Neural cell (in vitro differentiated cells): ENCODE measurements around the gene YBX1. TPM values are rescaled to one million over a fixed set of nuclear protein-coding genes. Genes with fewer than 3 reads are reported as not detected.

Experiments used
- H2AFZ ChIP-seq: fragments of 200-600, 300-800 bp; sonication (generic), shearing (Covaris generic); 2 replicates; pipeline ENCODE4 v1.6.0; 2014; ENCODE audit warnings: low read depth, mild to moderate bottlenecking, antibody characterized with exemption, low read length, moderate library complexity
- H3F3A ChIP-seq: fragments of 200-600 bp; shearing (Covaris generic); 2 replicates; pipeline ENCODE4 v1.6.1; 2016; ENCODE audit warnings: mild to moderate bottlenecking, moderate library complexity, mixed read lengths, antibody characterized with exemption, low read length; ENCODE audit not compliant: insufficient read depth, poor library complexity, severe bottlenecking
- H3K27ac ChIP-seq: fragments of 200-600, 300-800 bp; sonication (generic), shearing (Covaris generic); 2 replicates; pipeline ENCODE4 v1.5.1; 2014; ENCODE audit warnings: mild to moderate bottlenecking, low read length, moderate library complexity
- H3K27me3 ChIP-seq: fragments of 300-800, 200-600 bp; sonication (generic), shearing (Covaris generic); 2 replicates; pipeline ENCODE4 v1.6.0; 2014; ENCODE audit warnings: mild to moderate bottlenecking, low read depth, low read length, moderate library complexity; ENCODE audit not compliant: insufficient read depth
- H3K36me3 ChIP-seq: fragments of 300-800, 200-600 bp; sonication (generic), shearing (Covaris generic); 2 replicates; pipeline ENCODE4 v1.5.1; 2014; ENCODE audit warnings: mild to moderate bottlenecking, antibody characterized with exemption, low read length, moderate library complexity; ENCODE audit not compliant: insufficient read depth
- H3K4me2 ChIP-seq: fragments of 300-800, 200-600 bp; sonication (generic), shearing (Covaris generic); 2 replicates; pipeline ENCODE4 v1.6.0; 2014; ENCODE audit warnings: mild to moderate bottlenecking, low read length
- H3K4me3 ChIP-seq: fragments of 300-800, 200-600 bp; sonication (generic), shearing (Covaris generic); 2 replicates; pipeline ENCODE4 v1.5.1; 2014; ENCODE audit warnings: mild to moderate bottlenecking, low read length, moderate library complexity
- H3K79me2 ChIP-seq: fragments of 200-600 bp; shearing (Covaris generic); replicated peaks from 2 replicates; pipeline ENCODE4 v1.6.0; 2014; ENCODE audit warnings: mild to moderate bottlenecking, low read length, moderate library complexity; ENCODE audit not compliant: insufficient read depth
- H3K9ac ChIP-seq: fragments of 300-800, 200-600 bp; sonication (generic), shearing (Covaris generic); 2 replicates; pipeline ENCODE4 v1.6.1; 2016; ENCODE audit warnings: mild to moderate bottlenecking, low read length, mixed read lengths
- H3K9me2 ChIP-seq: fragments of 200-600 bp; shearing (Covaris generic); 2 replicates; pipeline ENCODE4 v1.6.1; 2016; ENCODE audit warnings: mild to moderate bottlenecking, low read length, mixed read lengths; ENCODE audit not compliant: insufficient read depth
- H3K9me3 ChIP-seq: fragments of 200-600, 300-800 bp; sonication (generic), shearing (Covaris generic); 2 replicates; pipeline ENCODE4 v1.6.1; 2016; ENCODE audit warnings: mild to moderate bottlenecking, mixed run types, low read length, moderate library complexity, mixed read lengths
- H4K20me1 ChIP-seq: fragments of 200-600 bp; shearing (Covaris generic); 2 replicates; pipeline ENCODE4 v1.6.1; 2016; ENCODE audit warnings: mild to moderate bottlenecking, mixed run types; ENCODE audit not compliant: insufficient read depth
- EP300 ChIP-seq: fragments of 450-650 bp; conservative IDR thresholded peaks from 2 replicates; pipeline ENCODE4 v1.6.1; 2014; ENCODE audit warnings: antibody characterized with exemption, mild to moderate bottlenecking, moderate library complexity; ENCODE audit not compliant: poor library complexity, severe bottlenecking
- EZH2 ChIP-seq: fragments of 200-600, 300-800 bp; shearing (Covaris generic), sonication (generic); IDR thresholded peaks from 2 replicates; pipeline ENCODE4 v1.6.1; 2014; ENCODE audit warnings: antibody characterized with exemption, low read length, borderline replicate concordance, mild to moderate bottlenecking; ENCODE audit not compliant: insufficient read depth, poor library complexity, severe bottlenecking
- MXI1 ChIP-seq: fragments of 450-650 bp; conservative IDR thresholded peaks from 2 replicates; pipeline ENCODE4 v1.6.1; 2014; ENCODE audit warnings: antibody characterized with exemption, mild to moderate bottlenecking; ENCODE audit not compliant: poor library complexity, severe bottlenecking
- POLR2AphosphoS5 ChIP-seq: IDR thresholded peaks from 2 replicates; pipeline ENCODE4 v1.6.1; 2012
- RAD21 ChIP-seq: fragments of 450-650 bp; conservative IDR thresholded peaks from 2 replicates; pipeline ENCODE4 v1.6.1; 2014; ENCODE audit warnings: antibody characterized with exemption, mild to moderate bottlenecking, moderate library complexity
- SMC3 ChIP-seq: fragments of 450-650 bp; conservative IDR thresholded peaks from 2 replicates; pipeline ENCODE4 v1.6.1; 2014; ENCODE audit warnings: antibody characterized with exemption, mild to moderate bottlenecking, moderate library complexity; ENCODE audit not compliant: poor library complexity
- TAF1 ChIP-seq: IDR thresholded peaks from 2 replicates; pipeline ENCODE4 v1.6.1; 2012; ENCODE audit warnings: low read depth
- polyA plus RNA-seq: library from polyadenylated mRNA; depleted of rRNA; stranded (reverse); fragments of >200 nt; gene quantifications from 2 replicates; pipeline ENCODE4 v1.2.3, GENCODE V29; 2014
- TF ChIP-seq, protein P1 (sequence below): fragments of 450-650 bp; IDR thresholded peaks from 2 replicates; pipeline ENCODE4 v1.5.1; 2014; ENCODE audit warnings: antibody characterized with exemption, mild to moderate bottlenecking, moderate library complexity; ENCODE audit not compliant: poor library complexity, severe bottlenecking
- TF ChIP-seq, protein P2 (sequence below): IDR thresholded peaks from 2 replicates; pipeline ENCODE4 v1.6.1; 2012; ENCODE audit warnings: borderline replicate concordance

Gene YBX1
- polyA plus RNA-seq, 1 donor from 2014 or later: 706 TPM

DNA sequence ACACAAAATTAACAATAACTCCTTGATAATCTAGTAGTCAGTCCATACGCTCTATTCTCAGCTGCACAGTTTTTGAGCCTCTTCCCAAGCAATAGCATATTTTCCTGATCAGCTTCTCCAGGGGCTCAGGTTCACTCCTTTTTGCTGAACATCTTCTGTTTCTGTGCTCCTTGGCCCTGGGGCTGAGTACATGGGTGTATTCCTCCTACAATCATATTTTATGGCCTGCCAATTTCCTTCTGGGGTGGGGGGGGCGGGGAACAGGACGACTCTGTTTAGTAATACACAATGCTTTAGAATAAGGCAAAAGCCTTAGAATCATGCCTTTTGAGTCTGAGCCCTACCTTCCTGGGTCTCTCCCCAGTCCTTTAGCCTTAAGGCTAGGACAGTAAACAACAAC lies 49.4 kb downstream of the YBX1 start:
- Histone ChIP-seq H3F3A (no peaks in the 10 kb centered on the region), H3K27me3 (no peaks in the 10 kb centered on the region), H3K9me2 (no peaks in the 10 kb centered on the region), H3K79me2 (no peaks in the 10 kb centered on the region), H3K4me2 (no peak overlapping the region), H3K9ac (no peak overlapping the region), H3K36me3 (no peaks in the 10 kb centered on the region), H3K4me3 (no peak overlapping the region), H3K27ac (no peak overlapping the region), H3K9me3 (no peaks in the 10 kb centered on the region), H2AFZ (no peak overlapping the region), H4K20me1 (no peaks in the 10 kb centered on the region)
- TF ChIP-seq POLR2AphosphoS5: no peak
- TF ChIP-seq MXI1: no peak
- TF ChIP-seq EZH2: no peak
- no peak for TF ChIP-seq SMC3
- no peak for TF ChIP-seq EP300
- TF ChIP-seq, protein P1, sequence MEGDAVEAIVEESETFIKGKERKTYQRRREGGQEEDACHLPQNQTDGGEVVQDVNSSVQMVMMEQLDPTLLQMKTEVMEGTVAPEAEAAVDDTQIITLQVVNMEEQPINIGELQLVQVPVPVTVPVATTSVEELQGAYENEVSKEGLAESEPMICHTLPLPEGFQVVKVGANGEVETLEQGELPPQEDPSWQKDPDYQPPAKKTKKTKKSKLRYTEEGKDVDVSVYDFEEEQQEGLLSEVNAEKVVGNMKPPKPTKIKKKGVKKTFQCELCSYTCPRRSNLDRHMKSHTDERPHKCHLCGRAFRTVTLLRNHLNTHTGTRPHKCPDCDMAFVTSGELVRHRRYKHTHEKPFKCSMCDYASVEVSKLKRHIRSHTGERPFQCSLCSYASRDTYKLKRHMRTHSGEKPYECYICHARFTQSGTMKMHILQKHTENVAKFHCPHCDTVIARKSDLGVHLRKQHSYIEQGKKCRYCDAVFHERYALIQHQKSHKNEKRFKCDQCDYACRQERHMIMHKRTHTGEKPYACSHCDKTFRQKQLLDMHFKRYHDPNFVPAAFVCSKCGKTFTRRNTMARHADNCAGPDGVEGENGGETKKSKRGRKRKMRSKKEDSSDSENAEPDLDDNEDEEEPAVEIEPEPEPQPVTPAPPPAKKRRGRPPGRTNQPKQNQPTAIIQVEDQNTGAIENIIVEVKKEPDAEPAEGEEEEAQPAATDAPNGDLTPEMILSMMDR: no peak
- TF ChIP-seq RAD21: no peak
- no peak for TF ChIP-seq TAF1
- TF ChIP-seq, protein P2, sequence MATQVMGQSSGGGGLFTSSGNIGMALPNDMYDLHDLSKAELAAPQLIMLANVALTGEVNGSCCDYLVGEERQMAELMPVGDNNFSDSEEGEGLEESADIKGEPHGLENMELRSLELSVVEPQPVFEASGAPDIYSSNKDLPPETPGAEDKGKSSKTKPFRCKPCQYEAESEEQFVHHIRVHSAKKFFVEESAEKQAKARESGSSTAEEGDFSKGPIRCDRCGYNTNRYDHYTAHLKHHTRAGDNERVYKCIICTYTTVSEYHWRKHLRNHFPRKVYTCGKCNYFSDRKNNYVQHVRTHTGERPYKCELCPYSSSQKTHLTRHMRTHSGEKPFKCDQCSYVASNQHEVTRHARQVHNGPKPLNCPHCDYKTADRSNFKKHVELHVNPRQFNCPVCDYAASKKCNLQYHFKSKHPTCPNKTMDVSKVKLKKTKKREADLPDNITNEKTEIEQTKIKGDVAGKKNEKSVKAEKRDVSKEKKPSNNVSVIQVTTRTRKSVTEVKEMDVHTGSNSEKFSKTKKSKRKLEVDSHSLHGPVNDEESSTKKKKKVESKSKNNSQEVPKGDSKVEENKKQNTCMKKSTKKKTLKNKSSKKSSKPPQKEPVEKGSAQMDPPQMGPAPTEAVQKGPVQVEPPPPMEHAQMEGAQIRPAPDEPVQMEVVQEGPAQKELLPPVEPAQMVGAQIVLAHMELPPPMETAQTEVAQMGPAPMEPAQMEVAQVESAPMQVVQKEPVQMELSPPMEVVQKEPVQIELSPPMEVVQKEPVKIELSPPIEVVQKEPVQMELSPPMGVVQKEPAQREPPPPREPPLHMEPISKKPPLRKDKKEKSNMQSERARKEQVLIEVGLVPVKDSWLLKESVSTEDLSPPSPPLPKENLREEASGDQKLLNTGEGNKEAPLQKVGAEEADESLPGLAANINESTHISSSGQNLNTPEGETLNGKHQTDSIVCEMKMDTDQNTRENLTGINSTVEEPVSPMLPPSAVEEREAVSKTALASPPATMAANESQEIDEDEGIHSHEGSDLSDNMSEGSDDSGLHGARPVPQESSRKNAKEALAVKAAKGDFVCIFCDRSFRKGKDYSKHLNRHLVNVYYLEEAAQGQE: no peak

DNA sequence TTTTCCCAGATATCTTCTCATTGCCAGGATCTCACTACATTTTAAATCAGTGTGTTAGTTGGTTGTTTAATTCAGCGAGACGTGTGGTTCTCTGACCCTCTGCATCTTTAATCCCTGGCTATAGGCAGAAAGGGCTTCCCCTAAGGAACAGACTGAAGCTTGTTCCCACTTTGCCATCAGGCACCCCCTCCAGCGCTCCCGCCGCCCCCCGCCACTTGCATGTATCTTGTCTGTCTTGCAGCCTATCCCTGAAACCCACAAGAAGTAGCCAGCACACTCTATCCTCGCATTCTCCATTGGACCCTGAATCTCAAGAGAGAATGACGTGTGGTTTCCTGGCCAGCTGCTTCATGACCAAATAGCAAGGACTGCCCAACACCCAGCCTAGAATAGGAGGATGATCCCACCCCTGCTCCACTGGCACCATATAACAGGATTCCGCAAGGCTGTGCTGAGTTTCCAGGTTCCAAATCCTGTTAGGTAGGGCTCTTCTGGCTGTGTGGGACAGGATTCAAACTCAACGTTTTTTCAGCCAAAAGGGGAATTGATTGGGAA lies 50.0 kb downstream of the YBX1 start:
- H3K27ac ChIP-seq: no peak overlapping the region
- TF ChIP-seq, protein P1: no peak
- TF ChIP-seq EZH2 (no peak), POLR2AphosphoS5 (no peak), SMC3 (no peak), MXI1 (no peak), TAF1 (no peak), EP300 (no peak), RAD21 (no peak)
- TF ChIP-seq, protein P2: no peak
- H3K9ac ChIP-seq: no peak overlapping the region
- H4K20me1 ChIP-seq: no peaks in the 10 kb centered on the region
- H3K9me2 ChIP-seq: no peaks in the 10 kb centered on the region
- no peaks in the 10 kb centered on the region for H3K79me2 ChIP-seq
- no peaks in the 10 kb centered on the region for H3K36me3 ChIP-seq
- no peaks in the 10 kb centered on the region for H3K27me3 ChIP-seq
- H3K4me3 ChIP-seq: no peak overlapping the region
- no peaks in the 10 kb centered on the region for H3K9me3 ChIP-seq
- H2AFZ ChIP-seq: no peak overlapping the region
- no peak overlapping the region for H3K4me2 ChIP-seq
- no peaks in the 10 kb centered on the region for H3F3A ChIP-seq
